Neural cell (in vitro differentiated cells): ENCODE results near the gene UBAP1L. TPM values are rescaled to one million over a fixed set of nuclear protein-coding genes. Genes with fewer than 3 reads are reported as not detected.

ENCODE experiments used
- H2AFZ ChIP-seq: fragments of 200-600, 300-800 bp; sonication (generic), shearing (Covaris generic); 2 replicates; pipeline ENCODE4 v1.6.0; 2014; ENCODE audit warnings: low read depth, mild to moderate bottlenecking, antibody characterized with exemption, low read length, moderate library complexity
- H3F3A ChIP-seq: fragments of 200-600 bp; shearing (Covaris generic); 2 replicates; pipeline ENCODE4 v1.6.1; 2016; ENCODE audit warnings: mild to moderate bottlenecking, moderate library complexity, mixed read lengths, antibody characterized with exemption, low read length; ENCODE audit not compliant: insufficient read depth, poor library complexity, severe bottlenecking
- H3K27ac ChIP-seq: fragments of 200-600, 300-800 bp; sonication (generic), shearing (Covaris generic); 2 replicates; pipeline ENCODE4 v1.5.1; 2014; ENCODE audit warnings: mild to moderate bottlenecking, low read length, moderate library complexity
- H3K27me3 ChIP-seq: fragments of 300-800, 200-600 bp; sonication (generic), shearing (Covaris generic); 2 replicates; pipeline ENCODE4 v1.6.0; 2014; ENCODE audit warnings: mild to moderate bottlenecking, low read depth, low read length, moderate library complexity; ENCODE audit not compliant: insufficient read depth
- H3K36me3 ChIP-seq: fragments of 300-800, 200-600 bp; sonication (generic), shearing (Covaris generic); 2 replicates; pipeline ENCODE4 v1.5.1; 2014; ENCODE audit warnings: mild to moderate bottlenecking, antibody characterized with exemption, low read length, moderate library complexity; ENCODE audit not compliant: insufficient read depth
- H3K4me2 ChIP-seq: fragments of 300-800, 200-600 bp; sonication (generic), shearing (Covaris generic); 2 replicates; pipeline ENCODE4 v1.6.0; 2014; ENCODE audit warnings: mild to moderate bottlenecking, low read length
- H3K4me3 ChIP-seq: fragments of 300-800, 200-600 bp; sonication (generic), shearing (Covaris generic); 2 replicates; pipeline ENCODE4 v1.5.1; 2014; ENCODE audit warnings: mild to moderate bottlenecking, low read length, moderate library complexity
- H3K79me2 ChIP-seq: fragments of 200-600 bp; shearing (Covaris generic); replicated peaks from 2 replicates; pipeline ENCODE4 v1.6.0; 2014; ENCODE audit warnings: mild to moderate bottlenecking, low read length, moderate library complexity; ENCODE audit not compliant: insufficient read depth
- H3K9ac ChIP-seq: fragments of 300-800, 200-600 bp; sonication (generic), shearing (Covaris generic); 2 replicates; pipeline ENCODE4 v1.6.1; 2016; ENCODE audit warnings: mild to moderate bottlenecking, low read length, mixed read lengths
- H3K9me2 ChIP-seq: fragments of 200-600 bp; shearing (Covaris generic); 2 replicates; pipeline ENCODE4 v1.6.1; 2016; ENCODE audit warnings: mild to moderate bottlenecking, low read length, mixed read lengths; ENCODE audit not compliant: insufficient read depth
- H3K9me3 ChIP-seq: fragments of 200-600, 300-800 bp; sonication (generic), shearing (Covaris generic); 2 replicates; pipeline ENCODE4 v1.6.1; 2016; ENCODE audit warnings: mild to moderate bottlenecking, mixed run types, low read length, moderate library complexity, mixed read lengths
- H4K20me1 ChIP-seq: fragments of 200-600 bp; shearing (Covaris generic); 2 replicates; pipeline ENCODE4 v1.6.1; 2016; ENCODE audit warnings: mild to moderate bottlenecking, mixed run types; ENCODE audit not compliant: insufficient read depth
- CTCF ChIP-seq: fragments of 450-650 bp; IDR thresholded peaks from 2 replicates; pipeline ENCODE4 v1.5.1; 2014; ENCODE audit warnings: antibody characterized with exemption, mild to moderate bottlenecking, moderate library complexity; ENCODE audit not compliant: poor library complexity, severe bottlenecking
- EP300 ChIP-seq: fragments of 450-650 bp; conservative IDR thresholded peaks from 2 replicates; pipeline ENCODE4 v1.6.1; 2014; ENCODE audit warnings: antibody characterized with exemption, mild to moderate bottlenecking, moderate library complexity; ENCODE audit not compliant: poor library complexity, severe bottlenecking
- EZH2 ChIP-seq: fragments of 200-600, 300-800 bp; shearing (Covaris generic), sonication (generic); IDR thresholded peaks from 2 replicates; pipeline ENCODE4 v1.6.1; 2014; ENCODE audit warnings: antibody characterized with exemption, low read length, borderline replicate concordance, mild to moderate bottlenecking; ENCODE audit not compliant: insufficient read depth, poor library complexity, severe bottlenecking
- MXI1 ChIP-seq: fragments of 450-650 bp; conservative IDR thresholded peaks from 2 replicates; pipeline ENCODE4 v1.6.1; 2014; ENCODE audit warnings: antibody characterized with exemption, mild to moderate bottlenecking; ENCODE audit not compliant: poor library complexity, severe bottlenecking
- POLR2AphosphoS5 ChIP-seq: IDR thresholded peaks from 2 replicates; pipeline ENCODE4 v1.6.1; 2012
- RAD21 ChIP-seq: fragments of 450-650 bp; conservative IDR thresholded peaks from 2 replicates; pipeline ENCODE4 v1.6.1; 2014; ENCODE audit warnings: antibody characterized with exemption, mild to moderate bottlenecking, moderate library complexity
- REST ChIP-seq: IDR thresholded peaks from 2 replicates; pipeline ENCODE4 v1.6.1; 2012; ENCODE audit warnings: borderline replicate concordance
- SMC3 ChIP-seq: fragments of 450-650 bp; conservative IDR thresholded peaks from 2 replicates; pipeline ENCODE4 v1.6.1; 2014; ENCODE audit warnings: antibody characterized with exemption, mild to moderate bottlenecking, moderate library complexity; ENCODE audit not compliant: poor library complexity
- TAF1 ChIP-seq: IDR thresholded peaks from 2 replicates; pipeline ENCODE4 v1.6.1; 2012; ENCODE audit warnings: low read depth
- polyA plus RNA-seq: library from polyadenylated mRNA; depleted of rRNA; stranded (reverse); fragments of >200 nt; gene quantifications from 2 replicates; pipeline ENCODE4 v1.2.3, GENCODE V29; 2014

The UBAP1L gene
- polyA plus RNA-seq, 1 donor from 2014 or later = 10.3 TPM

- TF ChIP-seq TAF1 = no peak
- TF ChIP-seq MXI1 = no peak
- TF ChIP-seq CTCF = no peak
- TF ChIP-seq POLR2AphosphoS5 = no peak
- TF ChIP-seq SMC3 = no peak
- no peak for TF ChIP-seq EZH2
- TF ChIP-seq EP300 = no peak
- TF ChIP-seq RAD21 = no peak
- TF ChIP-seq REST = no peak
- H3K36me3 ChIP-seq = no peaks in the 10 kb centered on the region
- no peak overlapping the region for H3K27ac ChIP-seq
- H3K27me3 ChIP-seq = peaks cover 4% of the 10 kb centered on the region
- H3K9me2 ChIP-seq = no peaks in the 10 kb centered on the region
- H3F3A ChIP-seq = no peaks in the 10 kb centered on the region
- no peaks in the 10 kb centered on the region for H3K9me3 ChIP-seq
- H3K79me2 ChIP-seq = no peaks in the 10 kb centered on the region
- no peak overlapping the region for H3K4me2 ChIP-seq
- H2AFZ ChIP-seq = no peak overlapping the region
- H4K20me1 ChIP-seq = no peaks in the 10 kb centered on the region
- no peak overlapping the region for H3K9ac ChIP-seq
- H3K4me3 ChIP-seq = no peak overlapping the region
Observed at GRCh38 chr15:65077981-65078352, 37.0 kb downstream of the UBAP1L start.

- Histone ChIP-seq H3K27me3 (peaks cover 4% of the 10 kb centered on the region), H4K20me1 (no peaks in the 10 kb centered on the region), H3K27ac (no peak overlapping the region), H3K9me3 (no peaks in the 10 kb centered on the region), H3F3A (no peaks in the 10 kb centered on the region), H3K4me2 (no peak overlapping the region), H3K9me2 (no peaks in the 10 kb centered on the region), H3K9ac (no peak overlapping the region), H3K36me3 (no peaks in the 10 kb centered on the region), H3K79me2 (no peaks in the 10 kb centered on the region), H2AFZ (no peak overlapping the region), H3K4me3 (no peak overlapping the region)
- no peak for TF ChIP-seq TAF1
Observed at GRCh38 chr15:65077291-65077980, 37.6 kb downstream of the UBAP1L start.
